ENCODE data around the gene XXYLT1.

Gene XXYLT1

GRCh38 chr3:195075199-195075940, 195.6 kb downstream of the XXYLT1 start:
- TF ChIP-seq POLR2A (IDR thresholded peaks at IDR 0.05; ENCODE audit: low read depth, low read length) = no peak
- DNase-seq (ENCODE audit: insufficient read length, low spot score) (no peak), FAIRE-seq (no peak)

DNA sequence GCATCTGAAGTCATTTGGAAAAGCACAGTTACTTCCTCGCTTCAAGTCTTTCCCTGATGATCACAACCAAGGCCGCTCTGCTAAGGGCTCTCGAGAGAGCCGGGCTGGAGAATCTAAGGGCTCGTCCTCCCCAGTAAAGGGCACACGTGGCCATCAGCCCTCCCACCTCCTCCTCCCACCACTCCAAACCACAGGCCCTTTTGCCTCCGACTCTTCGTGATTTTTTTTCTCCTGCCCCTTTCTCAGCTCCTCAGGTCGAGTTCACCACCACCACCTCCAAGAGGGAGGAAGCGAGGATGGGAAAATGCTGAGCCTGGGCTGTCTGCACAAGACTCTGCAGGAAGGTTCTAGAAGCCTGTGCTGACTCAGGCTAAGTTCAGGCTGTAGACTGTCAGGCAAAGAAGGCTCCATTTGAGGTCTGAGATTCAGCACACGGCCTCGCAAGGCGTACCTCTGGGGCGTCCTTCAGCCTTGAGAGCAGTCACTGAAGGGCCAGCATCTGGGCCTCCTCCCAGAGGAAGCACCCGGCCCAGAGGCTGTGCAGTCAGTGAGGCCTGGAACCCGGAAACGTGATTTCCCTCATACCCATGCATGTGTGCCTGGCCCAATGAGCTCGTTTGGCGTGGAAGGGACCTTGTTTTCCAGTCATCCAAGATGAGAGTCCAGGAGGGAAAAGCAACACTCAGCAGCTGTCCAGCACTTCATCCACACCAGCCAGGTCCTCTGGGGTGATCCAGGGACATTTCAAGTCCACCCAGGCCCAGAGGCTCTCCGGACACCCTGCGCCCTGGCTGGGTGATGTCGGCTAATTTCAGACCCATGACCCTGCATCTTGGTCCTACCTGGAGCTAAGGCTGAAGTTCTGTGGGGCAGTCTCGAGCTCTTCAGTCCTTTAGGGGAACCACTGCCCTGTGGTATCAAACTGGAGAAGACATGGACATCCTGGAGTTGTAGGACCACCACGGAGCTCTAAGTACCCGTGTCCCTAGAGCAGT, 196.8 kb downstream of the XXYLT1 start:
- no peak for DNase-seq (ENCODE audit: insufficient read length, low spot score)
- TF ChIP-seq POLR2A (IDR thresholded peaks at IDR 0.05; ENCODE audit: low read depth, low read length) = no peak
- FAIRE-seq = no peak

- TF ChIP-seq POLR2A (IDR thresholded peaks at IDR 0.05; ENCODE audit: low read depth, low read length) = no peak
- no peak for DNase-seq (ENCODE audit: insufficient read length, low spot score)
- no peak for FAIRE-seq
Measured at GRCh38 chr3:195072916-195073564, 197.9 kb downstream of the XXYLT1 start.

GRCh38 chr3:195071916-195072820, 198.8 kb downstream of the XXYLT1 start:
- FAIRE-seq (no peak), DNase-seq (ENCODE audit: insufficient read length, low spot score) (no peak)
- TF ChIP-seq POLR2A (IDR thresholded peaks at IDR 0.05; ENCODE audit: low read depth, low read length) = no peak

DNA sequence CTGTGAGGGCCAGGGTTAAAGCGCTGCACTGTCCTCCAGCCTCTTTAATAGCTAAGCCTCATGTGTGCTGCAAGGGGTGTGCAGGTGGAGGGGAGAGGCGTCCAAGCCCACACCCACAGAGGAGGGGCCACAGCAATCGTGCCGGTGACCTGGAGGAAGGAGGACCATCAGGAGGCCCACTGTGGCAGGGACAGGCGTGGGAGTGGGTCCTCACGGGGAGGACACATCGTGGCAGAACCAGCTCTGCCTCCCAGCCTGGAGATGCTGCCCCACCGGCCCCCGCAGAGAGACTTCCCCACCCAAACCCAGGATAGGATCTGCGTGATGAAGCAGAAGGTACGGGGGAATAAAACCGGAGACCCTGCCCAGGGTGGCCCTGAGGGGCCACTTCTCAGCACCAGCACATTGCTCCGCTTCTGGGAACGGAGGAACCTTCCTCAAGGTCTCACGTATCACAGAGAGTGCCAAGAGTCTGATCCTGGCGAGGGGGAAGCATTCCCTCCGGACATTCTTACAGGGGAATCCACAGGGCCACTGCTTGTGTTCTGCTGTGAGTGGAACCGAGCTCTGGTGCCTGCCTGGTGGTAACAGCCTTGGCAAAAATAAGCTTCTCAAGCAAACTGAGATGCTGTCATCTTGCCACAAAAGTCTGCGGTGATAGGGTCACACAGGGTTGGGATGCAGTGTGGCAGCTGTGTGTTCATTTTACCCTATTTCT, 199.8 kb downstream of the XXYLT1 start:
- no peak for TF ChIP-seq POLR2A (IDR thresholded peaks at IDR 0.05; ENCODE audit: low read depth, low read length)
- no peak for FAIRE-seq
- DNase-seq (ENCODE audit: insufficient read length, low spot score) = no peak

- FAIRE-seq (no peak), DNase-seq (ENCODE audit: insufficient read length, low spot score) (no peak)
- no peak for TF ChIP-seq POLR2A (IDR thresholded peaks at IDR 0.05; ENCODE audit: low read depth, low read length)
Measured at GRCh38 chr3:195070336-195070735, 200.6 kb downstream of the XXYLT1 start.

DNA sequence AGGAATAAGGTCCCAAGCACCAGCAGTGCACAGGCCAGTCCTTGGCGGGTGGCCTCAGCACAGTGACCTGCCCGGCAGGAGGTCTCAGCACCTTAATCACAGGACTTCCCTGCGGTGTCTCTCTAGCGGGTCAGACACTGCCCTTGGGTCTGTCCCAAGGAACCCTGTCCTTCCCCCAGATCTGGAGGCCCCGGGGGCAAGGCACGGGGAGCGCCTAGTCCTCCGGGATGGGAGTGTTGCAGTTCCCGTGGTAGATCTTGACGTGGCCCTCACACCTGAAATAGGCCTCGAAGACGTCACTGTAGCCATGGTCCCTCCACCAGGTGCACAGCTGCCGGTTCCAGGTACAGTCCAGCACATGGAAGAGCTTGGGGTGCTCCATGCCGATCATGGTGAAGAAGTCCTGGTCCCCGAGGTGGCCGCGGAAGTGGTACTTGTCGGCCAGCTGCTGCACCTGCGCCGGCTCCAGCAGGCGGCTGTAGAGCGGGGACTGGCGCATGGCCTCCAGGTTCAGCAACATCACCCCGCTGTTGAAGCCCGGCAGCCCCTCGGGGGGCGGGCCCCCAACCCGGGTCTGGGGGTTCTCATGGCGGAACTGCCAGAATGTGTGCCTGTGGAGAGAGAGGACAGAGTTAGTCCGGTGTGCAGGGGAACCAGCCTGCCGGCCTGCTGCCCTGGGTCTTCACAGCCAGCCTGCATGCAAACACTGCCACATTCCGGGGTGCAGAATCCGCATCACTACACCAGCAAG, 201.3 kb downstream of the XXYLT1 start:
- TF ChIP-seq POLR2A (IDR thresholded peaks at IDR 0.05; ENCODE audit: low read depth, low read length) = no peak
- DNase-seq (ENCODE audit: insufficient read length, low spot score) = no peak
- no peak for FAIRE-seq

DNA sequence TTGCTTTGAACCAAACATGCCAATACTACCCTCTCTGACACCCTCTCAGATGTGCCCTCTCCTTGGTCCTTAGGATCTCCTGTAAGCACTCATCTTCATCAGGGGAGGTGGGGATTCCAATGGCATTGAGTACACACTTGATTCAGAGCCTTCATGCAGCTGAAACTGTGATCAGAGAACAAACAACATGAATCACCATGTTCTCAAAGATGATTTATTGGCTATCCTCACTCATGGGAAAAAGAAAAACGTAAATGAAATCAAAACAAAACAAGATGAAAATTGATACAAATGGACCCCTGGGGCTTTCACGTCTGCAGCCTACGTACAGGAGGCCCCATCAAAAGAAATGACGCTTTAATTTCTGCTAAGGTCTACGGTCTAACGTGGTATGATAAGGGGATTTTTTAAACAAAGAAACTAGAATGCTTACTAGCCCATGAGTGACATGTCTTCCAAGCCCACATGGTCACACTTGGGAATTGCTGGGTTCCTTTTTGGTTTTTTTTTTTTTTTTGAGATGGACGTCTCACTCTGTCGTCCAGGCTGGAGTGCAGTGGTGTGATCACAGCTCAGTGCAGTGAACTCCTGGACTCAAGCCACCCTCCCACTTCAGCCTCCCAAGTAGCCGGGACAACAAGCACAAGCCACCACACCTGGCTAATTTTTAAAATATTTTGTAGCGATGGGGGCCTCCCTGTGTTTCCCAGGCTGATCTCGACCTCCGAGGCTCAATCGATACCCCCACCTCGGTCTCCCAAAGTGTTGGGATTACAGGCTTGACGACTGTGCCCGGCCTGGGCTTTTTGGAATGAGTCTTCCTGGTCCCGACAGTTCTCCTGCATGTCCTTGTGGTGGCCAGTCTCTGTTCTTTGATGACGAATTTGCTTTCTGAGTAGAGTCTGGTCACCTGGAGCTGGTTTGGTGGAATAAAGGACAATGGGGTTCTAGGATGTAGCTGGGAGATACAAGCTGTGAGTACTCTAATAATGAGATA, 202.6 kb downstream of the XXYLT1 start:
- no peak for TF ChIP-seq POLR2A (IDR thresholded peaks at IDR 0.05; ENCODE audit: low read depth, low read length)
- FAIRE-seq (no peak), DNase-seq (ENCODE audit: insufficient read length, low spot score) (no peak)

- TF ChIP-seq POLR2A (IDR thresholded peaks at IDR 0.05; ENCODE audit: low read depth, low read length) = no peak
- FAIRE-seq = no peak
- DNase-seq (ENCODE audit: insufficient read length, low spot score) = no peak
Measured at GRCh38 chr3:195066441-195066841, 204.5 kb downstream of the XXYLT1 start.

GRCh38 chr3:195065864-195066185, 205.1 kb downstream of the XXYLT1 start:
- no peak for FAIRE-seq
- no peak for TF ChIP-seq POLR2A (IDR thresholded peaks at IDR 0.05; ENCODE audit: low read depth, low read length)
- DNase-seq (ENCODE audit: insufficient read length, low spot score) = no peak

Measured in H54 (cell line).